ENCODE measurements around the gene MPEG1.
A peak's percentile ranks its signal among the peaks of the same experiment; 100 is the strongest.

MPEG1 gene

GRCh38 chr11:59187587-59187986, 25.1 kb downstream of the MPEG1 start:
- DNase-seq (ENCODE audit: low spot score) = peak; percentile 30

GRCh38 chr11:59187035-59187434, 25.7 kb downstream of the MPEG1 start:
- DNase-seq (ENCODE audit: low spot score) = no peak

GRCh38 chr11:59186130-59186594, 26.6 kb downstream of the MPEG1 start:
- DNase-seq (ENCODE audit: low spot score) = peak; percentile 47

- no peak for DNase-seq (ENCODE audit: low spot score)
Observed at GRCh38 chr11:59185386-59185945, 27.3 kb downstream of the MPEG1 start.

- no peak for DNase-seq (ENCODE audit: low spot score)
Observed at GRCh38 chr11:59184691-59185339, 27.9 kb downstream of the MPEG1 start.

- DNase-seq (ENCODE audit: low spot score) = no peak
Observed at GRCh38 chr11:59183771-59184170, 29.0 kb downstream of the MPEG1 start.

GRCh38 chr11:59182457-59183151, 30.1 kb downstream of the MPEG1 start:
- DNase-seq (ENCODE audit: low spot score) = no peak

- no peak for DNase-seq (ENCODE audit: low spot score)
Observed at GRCh38 chr11:59181746-59182456, 30.8 kb downstream of the MPEG1 start.

- DNase-seq (ENCODE audit: low spot score) = no peak
Observed at GRCh38 chr11:59180907-59181306, 31.8 kb downstream of the MPEG1 start.

- no peak for DNase-seq (ENCODE audit: low spot score)
Observed at GRCh38 chr11:59180168-59180776, 32.5 kb downstream of the MPEG1 start.

- no peak for DNase-seq (ENCODE audit: low spot score)
Observed at GRCh38 chr11:59179121-59179520, 33.6 kb downstream of the MPEG1 start.

- no peak for DNase-seq (ENCODE audit: low spot score)
Observed at GRCh38 chr11:59178402-59178801, 34.3 kb downstream of the MPEG1 start.

GRCh38 chr11:59176330-59176729, 36.4 kb downstream of the MPEG1 start:
- no peak for DNase-seq (ENCODE audit: low spot score)

- DNase-seq (ENCODE audit: low spot score) = no peak
Observed at GRCh38 chr11:59175091-59175501, 37.6 kb downstream of the MPEG1 start.

GRCh38 chr11:59174664-59175033, 38.1 kb downstream of the MPEG1 start:
- DNase-seq (ENCODE audit: low spot score) = no peak

GRCh38 chr11:59173964-59174663, 38.6 kb downstream of the MPEG1 start:
- peak; percentile 16 for DNase-seq (ENCODE audit: low spot score)

GRCh38 chr11:59173080-59173963, 39.4 kb downstream of the MPEG1 start:
- peak; percentile 30 for DNase-seq (ENCODE audit: low spot score)

- DNase-seq (ENCODE audit: low spot score) = peak; percentile 35
Observed at GRCh38 chr11:59172345-59173079, 40.2 kb downstream of the MPEG1 start.

- peak; percentile 94 for DNase-seq (ENCODE audit: low spot score)
Observed at GRCh38 chr11:59171508-59172322, 41.0 kb downstream of the MPEG1 start, which contains the start of gene DTX4. Gene DTX4, plus strand, starts transcription at chr11:59172132. Its CDS starts 464 bp downstream, at chr11:59172596.

Measured in GM03348 (cell line).